NT2/D1 (cell line): ENCODE data around the gene VWA2.

Experiments
- SUZ12 ChIP-seq: IDR thresholded peaks from 2 replicates; pipeline ENCODE4 v1.6.1; 2011; ENCODE audit not compliant: insufficient read length, insufficient read depth; ENCODE audit errors: extremely low read depth
- YY1 ChIP-seq: IDR thresholded peaks from 2 replicates; pipeline ENCODE4 v1.6.1; 2011; ENCODE audit not compliant: insufficient read length, insufficient read depth
- ZNF274 ChIP-seq: IDR thresholded peaks from 2 replicates; pipeline ENCODE4 v1.6.1; 2011; ENCODE audit warnings: mild to moderate bottlenecking, low read depth, low read length

GRCh38 chr10:114262496-114262895 is 23.4 kb downstream of the VWA2 start:
- no peak for TF ChIP-seq SUZ12
- no peak for TF ChIP-seq YY1
- no peak for TF ChIP-seq ZNF274
